GDM1 (cell line): ENCODE results near the gene ABCC1.

ENCODE experiments used
- DNase-seq: peaks from one replicate; lab custom pipeline; 2025; lab: John Stamatoyannopoulos, UW

ABCC1 gene

GRCh38 chr16:16048904-16049582, 99.6 kb downstream of the ABCC1 start:
- no peak for DNase-seq

DNA sequence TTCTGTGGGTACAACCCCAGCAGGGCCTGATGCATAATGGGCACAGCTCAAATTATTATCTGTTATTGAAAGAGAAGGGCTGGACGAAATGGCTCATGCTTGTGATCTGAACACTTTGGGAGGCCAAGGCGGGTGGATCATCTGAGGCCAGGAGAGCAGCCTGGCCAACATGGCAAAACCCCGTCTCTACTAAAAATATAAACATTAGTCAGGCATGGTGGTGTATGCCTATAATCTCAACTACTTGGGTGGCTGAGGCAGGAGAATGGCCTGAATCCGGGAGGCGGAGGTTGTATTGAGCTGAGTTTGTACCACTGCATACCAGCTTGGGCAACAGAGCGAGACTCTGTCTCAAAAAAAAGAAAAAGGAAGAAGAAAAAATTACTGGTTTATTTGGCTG, 100.7 kb downstream of the ABCC1 start:
- DNase-seq = no peak

GRCh38 chr16:16051132-16051531, 101.7 kb downstream of the ABCC1 start:
- no peak for DNase-seq

DNA sequence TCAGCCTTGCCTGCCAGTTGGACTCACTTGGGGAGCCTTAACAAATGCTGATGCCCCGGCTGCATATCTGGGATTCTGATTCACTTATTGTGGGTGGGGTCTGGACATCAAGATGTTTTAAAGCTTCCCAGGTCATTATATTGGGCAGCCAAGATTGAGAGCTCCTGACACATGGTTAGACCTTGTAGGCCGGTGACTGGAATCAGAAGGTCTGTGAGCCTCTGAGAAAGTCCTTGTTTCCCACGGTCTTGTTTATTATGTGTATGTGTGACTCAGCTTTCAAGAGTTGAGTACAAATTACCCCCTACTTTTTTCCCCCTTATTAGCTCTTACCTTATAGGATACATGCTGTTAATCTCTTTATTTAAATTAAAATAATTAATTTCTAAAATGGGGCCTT, 103.5 kb downstream of the ABCC1 start:
- DNase-seq = no peak

DNA sequence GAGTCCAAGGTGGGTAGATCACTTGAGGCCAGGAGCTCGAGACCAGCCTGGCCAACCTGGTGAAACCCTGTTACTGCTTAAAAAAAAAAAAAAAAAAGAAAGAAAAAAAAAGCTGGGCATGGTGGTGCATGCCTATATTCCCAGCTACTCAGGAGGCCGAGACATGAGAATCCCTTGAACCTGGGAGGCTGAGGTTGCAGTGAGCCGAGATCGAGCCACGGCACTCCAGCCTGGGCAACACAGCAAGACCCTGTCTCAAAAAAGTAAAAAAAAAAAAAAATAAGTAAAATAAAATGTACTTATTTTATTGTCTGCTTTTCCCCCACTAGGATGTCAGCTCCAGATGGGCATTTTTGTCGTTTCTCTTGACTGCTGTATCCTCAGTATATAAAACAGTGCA, 107.7 kb downstream of the ABCC1 start:
- DNase-seq = no peak

GRCh38 chr16:16059160-16059559, 109.7 kb downstream of the ABCC1 start:
- no peak for DNase-seq

GRCh38 chr16:16059895-16060590, 110.6 kb downstream of the ABCC1 start:
- DNase-seq = no peak

- DNase-seq = peak; percentile 97
Measured at GRCh38 chr16:16062023-16062937, 112.9 kb downstream of the ABCC1 start.

DNA sequence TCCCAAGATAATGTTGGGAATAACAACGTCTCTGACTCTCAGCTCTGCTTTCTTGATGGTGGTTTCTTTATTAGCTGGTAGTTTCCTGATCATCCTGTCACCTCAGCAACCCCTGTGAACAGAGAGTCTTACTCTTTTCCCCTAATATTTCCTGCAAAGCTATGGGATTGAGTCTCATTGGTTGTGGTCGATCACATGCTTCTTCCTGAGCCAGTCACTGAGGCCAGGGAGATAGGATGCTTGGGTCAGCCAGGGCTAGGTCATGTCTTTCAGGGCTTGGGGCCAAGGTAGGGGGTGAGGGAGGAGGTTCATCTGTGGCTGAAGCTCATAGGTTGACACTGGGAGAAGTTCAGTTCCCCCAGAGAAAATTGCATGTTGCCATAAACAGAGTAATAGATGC, 114.3 kb downstream of the ABCC1 start:
- DNase-seq = peak; percentile 56

DNA sequence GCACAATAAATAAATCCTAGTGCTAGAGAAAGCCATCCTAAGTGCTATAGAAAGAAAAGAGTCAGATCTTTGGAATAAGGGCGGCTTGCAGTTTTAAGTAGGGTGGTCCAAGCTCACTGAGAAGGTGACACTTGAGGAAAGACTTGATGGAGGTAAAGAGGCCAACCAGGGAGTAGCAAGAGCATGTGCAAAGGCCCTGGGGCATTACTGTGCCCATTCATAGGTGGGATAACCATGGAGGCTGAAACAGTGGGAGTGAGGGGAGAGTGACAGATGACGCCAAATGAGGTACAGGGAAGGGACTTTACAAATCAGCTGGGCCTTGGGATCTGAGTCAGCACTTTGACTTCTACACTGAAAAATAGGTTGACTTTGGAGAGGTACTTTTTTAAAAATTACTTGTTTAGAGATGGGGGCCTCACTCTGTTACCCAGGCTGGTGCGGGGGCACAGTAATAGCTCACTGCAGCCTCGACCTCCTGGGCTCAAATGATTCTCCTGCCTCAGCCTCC, 115.5 kb downstream of the ABCC1 start:
- no peak for DNase-seq

DNA sequence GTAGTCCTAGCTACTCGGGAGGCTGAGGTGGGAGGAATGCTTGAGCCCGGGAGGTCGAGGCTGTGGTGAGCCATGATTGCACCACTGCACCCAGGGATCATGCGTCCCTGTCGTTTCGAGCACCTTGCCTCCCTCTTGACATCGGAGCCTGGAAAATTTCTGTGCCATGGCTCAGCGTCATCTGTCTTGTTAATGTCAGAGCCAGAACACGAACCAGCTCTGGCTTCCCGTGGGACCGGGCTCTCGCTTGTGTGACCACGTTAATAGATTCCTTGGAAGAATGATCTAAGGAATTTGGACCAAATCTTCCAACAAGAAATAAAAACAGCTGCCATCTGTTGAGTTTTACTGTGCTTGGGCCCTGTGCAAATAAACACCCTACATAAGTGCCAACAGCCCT, 117.7 kb downstream of the ABCC1 start:
- DNase-seq = no peak

DNA sequence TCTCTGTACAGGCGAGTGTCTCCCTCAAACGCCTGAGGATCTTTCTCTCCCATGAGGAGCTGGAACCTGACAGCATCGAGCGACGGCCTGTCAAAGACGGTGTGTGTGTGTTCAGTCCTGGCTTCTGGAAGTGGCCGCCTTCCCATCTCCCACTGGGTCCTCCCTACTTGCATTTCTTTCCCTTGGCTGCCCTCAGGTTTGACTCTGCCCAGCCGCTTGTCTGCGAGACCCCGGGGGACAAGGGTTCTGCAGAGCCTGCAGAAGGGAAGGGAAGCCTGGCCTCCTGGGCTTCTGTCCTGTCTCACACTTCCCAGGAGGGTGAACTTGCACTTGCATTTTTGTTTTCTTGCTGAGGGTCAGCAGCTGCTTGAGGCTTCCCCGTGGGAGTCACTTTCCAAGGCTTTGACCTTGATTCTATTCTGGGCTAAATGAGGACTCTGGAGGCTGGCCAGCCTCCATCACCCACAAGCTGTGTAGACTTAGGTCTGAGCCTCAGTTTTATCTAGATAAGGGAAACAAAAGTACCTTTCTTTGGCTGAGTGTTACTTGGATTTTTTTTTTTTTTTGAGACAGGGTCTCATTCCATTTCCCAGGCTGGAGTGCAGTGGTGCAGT, 122.3 kb downstream of the ABCC1 start:
- no peak for DNase-seq

DNA sequence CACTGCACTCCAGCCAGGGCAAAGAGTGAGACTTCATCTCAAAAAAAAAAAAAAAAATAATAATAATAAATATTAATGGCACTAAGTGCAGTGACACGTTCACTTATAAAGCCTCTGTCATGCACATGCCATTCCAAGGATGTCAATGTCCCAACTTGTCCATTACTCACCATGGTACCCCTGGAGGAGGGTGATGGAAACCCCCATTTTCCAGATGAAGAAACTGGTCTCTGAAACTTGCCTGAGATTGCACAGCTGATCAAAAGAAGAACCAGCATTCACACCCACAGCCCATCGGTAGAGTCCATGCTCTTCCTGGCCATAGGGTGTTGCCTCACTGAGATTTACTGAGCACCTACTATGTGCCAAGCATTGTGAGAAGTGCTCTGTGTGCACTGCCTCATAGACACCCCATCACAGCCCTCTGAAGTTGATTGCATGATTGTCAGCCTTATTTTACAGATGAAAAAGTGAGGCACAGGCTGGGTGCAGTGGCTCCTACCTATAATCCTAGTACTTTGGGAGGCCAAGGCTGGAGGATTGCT, 123.7 kb downstream of the ABCC1 start:
- DNase-seq = no peak

DNA sequence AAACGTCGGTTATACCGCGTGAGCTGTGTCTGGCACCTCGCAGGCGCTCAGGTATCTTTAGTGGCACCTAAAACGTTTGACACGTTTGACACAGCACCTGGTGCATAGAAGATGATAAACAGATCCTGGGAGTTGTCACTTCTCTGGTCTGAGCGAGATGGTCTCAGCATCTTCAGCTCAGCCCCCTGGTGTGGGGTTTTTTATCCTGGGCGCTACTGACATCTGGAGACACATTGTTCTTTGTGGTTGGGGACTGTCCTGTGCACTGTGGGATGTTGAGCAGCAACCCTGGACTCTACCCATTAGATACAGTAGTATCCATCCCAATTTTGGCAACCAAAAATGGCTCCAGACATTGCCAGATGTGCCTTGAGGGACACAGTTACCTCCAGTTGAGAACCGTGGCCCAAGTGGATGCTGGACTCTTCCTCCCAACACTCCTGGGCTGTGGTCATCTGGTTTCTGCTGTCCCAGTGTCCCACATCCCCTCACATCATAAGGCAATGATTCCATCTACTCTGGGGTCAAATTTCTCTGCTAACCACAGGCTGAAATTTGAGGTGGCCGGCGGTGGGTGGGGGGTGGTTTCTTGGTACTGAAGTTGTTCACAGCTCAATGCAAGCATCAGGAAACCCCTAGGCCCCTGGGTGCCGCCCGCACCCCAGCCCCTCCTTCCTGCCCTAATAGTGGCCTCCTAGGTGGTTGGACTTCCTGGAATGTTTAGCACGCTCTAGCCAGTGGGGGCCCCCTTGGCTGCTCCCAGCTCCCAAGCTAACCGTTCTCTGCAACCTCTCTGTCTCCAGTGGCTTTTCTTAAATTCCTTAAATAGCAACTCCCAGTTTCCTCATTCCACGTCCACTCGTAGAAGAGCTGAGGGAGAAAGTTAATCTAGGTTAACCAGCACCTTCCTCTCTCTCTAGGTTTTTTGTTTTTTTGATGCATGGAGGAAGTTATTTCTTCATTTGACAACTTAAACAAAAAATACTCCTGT, 124.8 kb downstream of the ABCC1 start:
- DNase-seq = peak; percentile 91

- peak; percentile 62 for DNase-seq
Measured at GRCh38 chr16:16075488-16076422, 126.3 kb downstream of the ABCC1 start.

DNA sequence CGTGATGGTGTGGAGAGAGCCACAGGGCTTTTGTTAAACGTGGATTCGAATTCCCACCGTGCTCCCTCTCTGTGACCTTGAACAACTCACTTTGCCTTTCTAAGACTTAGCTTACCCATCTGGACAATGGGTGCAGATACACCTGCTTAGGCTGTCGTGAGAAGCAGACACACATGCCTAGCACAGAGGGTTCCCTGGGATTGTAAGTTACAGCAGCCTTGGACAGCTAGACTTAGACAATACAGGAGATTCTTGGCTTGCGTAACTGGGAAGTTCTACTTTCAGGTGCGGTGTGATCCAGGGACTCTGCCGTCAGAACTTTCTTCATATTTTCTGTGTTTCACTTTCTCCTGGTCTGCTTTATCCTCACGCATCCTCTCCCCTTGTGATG, 127.0 kb downstream of the ABCC1 start:
- DNase-seq = no peak

DNA sequence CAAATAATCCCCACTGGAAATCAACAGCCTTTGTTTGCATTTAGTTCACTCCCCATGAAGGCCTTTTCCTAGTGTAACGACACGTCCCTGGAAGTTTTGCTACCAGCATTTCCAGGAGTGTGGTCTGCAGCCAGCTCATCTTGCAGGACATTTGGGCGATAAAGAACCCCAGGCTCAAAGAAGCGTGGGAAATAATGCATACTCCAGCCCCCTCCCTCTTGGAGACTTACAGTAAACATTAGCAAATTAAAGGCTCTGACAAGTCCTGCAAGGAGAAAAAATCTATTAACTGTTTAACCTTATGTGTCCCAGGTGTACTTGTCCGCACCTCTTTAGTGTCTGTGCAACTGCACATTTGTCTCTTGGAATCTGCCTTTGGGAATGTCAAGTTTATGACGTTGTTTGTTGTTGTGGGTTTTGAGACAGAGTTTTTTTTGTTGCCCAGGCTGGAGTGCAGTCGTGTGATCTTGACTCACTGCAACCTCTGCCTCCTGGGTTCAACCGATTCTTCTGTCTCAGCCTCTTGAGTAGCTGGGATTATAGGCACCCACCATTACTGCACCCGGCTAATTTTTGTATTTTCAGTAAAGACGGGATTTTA, 131.1 kb downstream of the ABCC1 start:
- DNase-seq = no peak

- DNase-seq = no peak
Measured at GRCh38 chr16:16081141-16081540, 131.7 kb downstream of the ABCC1 start.

DNA sequence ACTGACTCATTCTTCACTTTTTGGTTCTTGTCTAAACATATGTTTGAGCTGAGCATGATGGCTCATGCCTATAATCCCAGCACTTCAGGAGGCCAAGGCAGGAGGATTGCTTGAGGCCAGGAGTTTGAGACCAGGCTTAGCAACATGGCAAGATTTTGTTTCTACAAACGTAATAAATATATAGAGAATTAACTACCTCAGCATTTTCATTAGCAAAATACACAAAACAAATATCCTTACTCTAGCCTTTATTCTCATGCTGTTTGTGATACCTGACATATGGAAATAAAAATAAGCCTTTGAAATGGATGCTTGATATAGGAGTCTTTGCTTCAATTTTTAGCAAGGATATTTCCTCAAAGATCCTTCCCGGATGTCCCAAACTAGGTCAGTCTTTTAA, 132.8 kb downstream of the ABCC1 start:
- no peak for DNase-seq
